Hepatocyte (in vitro differentiated cells): ENCODE measurements around the gene RPL11. TPM values are rescaled to one million over a fixed set of nuclear protein-coding genes. Genes with fewer than 3 reads are reported as not detected.

Source experiments
- DNase-seq: peaks from one replicate; pipeline ENCODE4 v3.0.0-alpha.2; 2016; ENCODE audit warnings: low spot score
- H2AFZ ChIP-seq: fragments of 200-600 bp; sonication (generic); 2 replicates; pipeline ENCODE4 v1.6.0; 2016; ENCODE audit warnings: antibody characterized with exemption, mild to moderate bottlenecking
- H3K27ac ChIP-seq: fragments of 200-600 bp; sonication (generic); 2 replicates; pipeline ENCODE4 v1.5.1; 2016; ENCODE audit warnings: mild to moderate bottlenecking
- H3K27me3 ChIP-seq: fragments of 200-600 bp; sonication (generic); 2 replicates; pipeline ENCODE4 v1.6.1; 2016
- H3K36me3 ChIP-seq: fragments of 200-600 bp; sonication (generic); replicated peaks from 2 replicates; pipeline ENCODE4 v1.5.1; 2016; ENCODE audit warnings: low read depth; ENCODE audit not compliant: insufficient read depth
- H3K4me1 ChIP-seq: fragments of 200-600 bp; sonication (generic); 2 replicates; pipeline ENCODE4 v1.5.1; 2016; ENCODE audit warnings: mild to moderate bottlenecking, moderate library complexity; ENCODE audit not compliant: insufficient read depth
- H3K4me2 ChIP-seq: fragments of 200-600 bp; sonication (generic); 2 replicates; pipeline ENCODE4 v1.6.0; 2016
- H3K4me3 ChIP-seq: fragments of 200-600 bp; sonication (generic); 2 replicates; pipeline ENCODE4 v1.5.1; 2016; ENCODE audit warnings: mild to moderate bottlenecking
- H3K79me2 ChIP-seq: fragments of 200-600 bp; sonication (generic); 2 replicates; pipeline ENCODE4 v1.6.0; 2017; ENCODE audit warnings: mild to moderate bottlenecking
- H3K9me2 ChIP-seq: fragments of 200-600 bp; sonication (generic); replicated peaks from 2 replicates; pipeline ENCODE4 v1.6.0; 2017; ENCODE audit warnings: mild to moderate bottlenecking; ENCODE audit not compliant: insufficient read depth
- H3K9me3 ChIP-seq: fragments of 200-600 bp; sonication (generic); 2 replicates; pipeline ENCODE4 v1.5.1; 2016; ENCODE audit warnings: low read depth, mild to moderate bottlenecking
- H4K20me1 ChIP-seq: fragments of 200-600 bp; sonication (generic); 2 replicates; pipeline ENCODE4 v1.6.0; 2016; ENCODE audit warnings: mild to moderate bottlenecking; ENCODE audit not compliant: insufficient read depth, poor library complexity, severe bottlenecking
- EZH2 ChIP-seq: fragments of 200-600 bp; sonication (generic); IDR thresholded peaks from 2 replicates; pipeline ENCODE4 v1.6.1; 2016; ENCODE audit warnings: antibody characterized with exemption, mild to moderate bottlenecking, borderline replicate concordance
- EZH2phosphoT487 ChIP-seq: fragments of 200-600 bp; sonication (generic); IDR thresholded peaks from one replicate; pipeline ENCODE4 v1.6.1; 2018; ENCODE audit warnings: antibody characterized with exemption, mild to moderate bottlenecking, low read depth, moderate library complexity; ENCODE audit not compliant: unreplicated experiment, severe bottlenecking
- WGBS: methylation state at CpG from one replicate; pipeline ENCODE4 v1.1.6; 2016; ENCODE audit warnings: low lambda C conversion rate; ENCODE audit errors: missing lambda C conversion rate; 5-methylcytosine and 5-hydroxymethylcytosine counted together
- polyA plus RNA-seq: library from polyadenylated mRNA; unstranded; fragments of >200 nt; fragmentation: Nextera tagmentation; extraction: Ambion mirVana; gene quantifications from 2 replicates; pipeline ENCODE4 v1.2.1, GENCODE V29; 2016
- total RNA-seq: library from RNA; depleted of rRNA; stranded (reverse); fragments of >200 nt; gene quantifications from 2 replicates; pipeline ENCODE4 v1.2.3, GENCODE V29; 2014
- TF ChIP-seq, protein P1 (sequence below): fragments of 200-600 bp; sonication (generic); IDR thresholded peaks from 2 replicates; pipeline ENCODE4 v1.5.1; 2016; ENCODE audit warnings: antibody characterized with exemption, mild to moderate bottlenecking; ENCODE audit not compliant: poor library complexity

The RPL11 gene
- total RNA-seq (828 and 862 TPM in 2 replicates), polyA plus RNA-seq (526 and 593 TPM in 2 replicates)

DNA sequence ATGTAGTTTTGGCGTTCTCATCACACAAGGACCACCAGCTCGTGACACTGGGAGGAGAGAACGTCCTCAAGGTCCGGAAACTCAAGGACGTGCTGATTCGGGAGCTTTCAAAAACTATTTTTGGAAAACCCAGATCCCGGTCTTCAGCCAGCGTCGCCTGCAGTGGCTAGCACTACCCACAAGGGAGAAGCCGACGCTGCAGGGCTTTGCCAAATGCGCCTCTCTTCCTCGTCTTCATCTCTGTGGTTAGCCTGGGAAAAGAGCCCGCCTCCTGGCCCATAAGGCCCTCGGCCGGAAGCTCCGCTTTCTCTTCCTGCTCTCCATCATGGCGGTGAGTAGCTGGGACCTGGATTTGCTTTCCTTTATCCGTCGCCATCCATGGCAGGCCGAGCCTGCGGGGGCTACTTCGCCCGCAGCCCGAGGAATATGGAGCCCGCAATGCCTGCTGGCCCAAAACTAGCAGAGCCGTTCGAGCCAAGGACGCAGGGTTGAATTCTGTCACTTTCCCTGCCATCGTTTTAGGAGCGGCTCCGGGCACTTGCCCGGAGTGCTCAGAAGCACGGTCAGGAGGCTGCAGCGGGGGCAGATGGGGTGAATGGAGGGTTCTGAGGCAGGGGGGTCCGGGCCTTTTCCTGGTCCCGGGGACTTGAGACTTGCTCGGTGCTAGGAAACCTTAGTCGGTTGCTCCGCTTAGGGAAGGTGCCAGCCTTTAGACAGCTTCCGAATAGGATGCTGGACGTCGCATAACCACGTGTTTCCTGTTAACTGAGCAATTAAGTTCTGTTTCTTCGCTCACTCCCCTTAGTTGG, at the start of gene RPL11:
TSS of gene RPL11 (plus strand) at position 308 of the 809 bp plus-strand sequence. CDS start at position 326, 18 bp downstream.
- H3K36me3 ChIP-seq = no peaks in the 10 kb centered on the region
- WGBS = under 1% methylated on average over 45 of the region's 45 CpGs
- no peak for TF ChIP-seq EZH2phosphoT487
- no peak for TF ChIP-seq EZH2
- TF ChIP-seq, protein P1, sequence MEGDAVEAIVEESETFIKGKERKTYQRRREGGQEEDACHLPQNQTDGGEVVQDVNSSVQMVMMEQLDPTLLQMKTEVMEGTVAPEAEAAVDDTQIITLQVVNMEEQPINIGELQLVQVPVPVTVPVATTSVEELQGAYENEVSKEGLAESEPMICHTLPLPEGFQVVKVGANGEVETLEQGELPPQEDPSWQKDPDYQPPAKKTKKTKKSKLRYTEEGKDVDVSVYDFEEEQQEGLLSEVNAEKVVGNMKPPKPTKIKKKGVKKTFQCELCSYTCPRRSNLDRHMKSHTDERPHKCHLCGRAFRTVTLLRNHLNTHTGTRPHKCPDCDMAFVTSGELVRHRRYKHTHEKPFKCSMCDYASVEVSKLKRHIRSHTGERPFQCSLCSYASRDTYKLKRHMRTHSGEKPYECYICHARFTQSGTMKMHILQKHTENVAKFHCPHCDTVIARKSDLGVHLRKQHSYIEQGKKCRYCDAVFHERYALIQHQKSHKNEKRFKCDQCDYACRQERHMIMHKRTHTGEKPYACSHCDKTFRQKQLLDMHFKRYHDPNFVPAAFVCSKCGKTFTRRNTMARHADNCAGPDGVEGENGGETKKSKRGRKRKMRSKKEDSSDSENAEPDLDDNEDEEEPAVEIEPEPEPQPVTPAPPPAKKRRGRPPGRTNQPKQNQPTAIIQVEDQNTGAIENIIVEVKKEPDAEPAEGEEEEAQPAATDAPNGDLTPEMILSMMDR = peak; percentile 60
- H3K4me1 ChIP-seq = peaks cover 26% of the 10 kb centered on the region
- peak within 1 kb of the TSS; percentile 60 for H2AFZ ChIP-seq
- H3K9me2 ChIP-seq = no peaks in the 10 kb centered on the region
- H4K20me1 ChIP-seq = peaks cover 45% of the 10 kb centered on the region
- H3K4me3 ChIP-seq = peak within 1 kb of the TSS; percentile 94
- H3K79me2 ChIP-seq = peaks cover 50% of the 10 kb centered on the region
- H3K4me2 ChIP-seq = peak within 1 kb of the TSS; percentile 94
- no peaks in the 10 kb centered on the region for H3K27me3 ChIP-seq
- peak; percentile 97 for DNase-seq
- H3K9me3 ChIP-seq = no peaks in the 10 kb centered on the region
- H3K27ac ChIP-seq = peak within 1 kb of the TSS; percentile 94

DNA sequence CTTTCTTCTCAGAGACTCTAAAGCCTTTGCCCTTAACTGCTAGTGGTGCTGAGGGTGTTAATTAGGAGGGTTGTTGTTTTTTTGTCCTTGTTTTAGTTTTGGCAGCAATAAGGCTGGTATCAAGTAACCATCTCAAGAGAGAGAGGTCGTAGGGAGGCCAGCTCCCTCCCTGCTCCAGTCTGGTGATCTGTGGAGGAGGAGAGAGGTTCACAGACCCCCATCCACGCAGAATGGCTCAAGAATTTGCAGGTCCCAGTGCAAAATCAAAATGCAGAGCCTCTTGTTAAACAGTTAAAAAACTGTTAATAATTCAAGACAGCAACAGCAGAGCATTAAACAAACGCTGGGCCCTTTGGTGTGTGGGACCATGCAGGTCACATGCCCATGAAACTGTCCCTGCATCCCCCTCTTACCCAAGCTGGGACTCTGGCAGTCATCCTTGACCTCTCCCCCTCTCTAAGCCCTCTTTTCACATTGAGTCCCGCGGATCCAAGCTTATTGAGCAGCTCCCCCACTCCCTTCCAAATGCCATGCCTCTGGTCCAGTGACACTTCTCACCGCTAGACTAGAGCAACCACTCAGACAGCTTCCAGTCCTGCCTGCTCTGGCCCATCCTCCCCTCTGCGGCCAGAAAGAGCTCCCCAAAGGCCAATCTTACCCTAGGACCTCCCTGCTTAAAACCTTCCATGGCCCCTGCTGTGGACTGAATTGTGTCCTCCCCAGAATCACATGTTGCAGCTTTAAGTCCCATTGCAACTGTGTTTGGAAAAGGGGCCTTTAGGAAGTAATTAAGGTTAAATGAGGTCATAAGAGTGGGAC, 47.7 kb upstream of the RPL11 start:
- H2AFZ ChIP-seq = no peak overlapping the region
- DNase-seq = no peak

DNA sequence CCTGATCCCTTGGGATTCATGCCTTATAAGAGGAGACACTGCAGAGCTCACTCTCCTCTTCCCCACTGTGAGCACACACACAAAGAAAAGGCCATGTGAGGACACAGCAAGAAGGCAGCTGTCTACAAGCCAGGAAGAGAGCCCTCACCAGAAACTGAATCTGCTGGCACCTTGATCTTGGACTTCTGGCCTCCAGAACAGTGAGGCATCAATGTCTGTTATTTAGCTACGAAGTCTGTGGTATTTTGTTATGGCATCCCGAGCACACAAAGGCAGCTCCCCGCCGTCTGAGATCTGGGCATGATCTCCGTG, 47.1 kb upstream of the RPL11 start:
- TF ChIP-seq, protein P1 = no peak
- no peak for TF ChIP-seq EZH2phosphoT487
- TF ChIP-seq EZH2 = no peak
- H3K4me1 ChIP-seq = peaks cover 6% of the 10 kb centered on the region
- no peaks in the 10 kb centered on the region for H3K9me2 ChIP-seq
- H3K27me3 ChIP-seq = no peaks in the 10 kb centered on the region
- no peaks in the 10 kb centered on the region for H3K36me3 ChIP-seq
- no peak overlapping the region for H2AFZ ChIP-seq
- WGBS = 84% methylated on average over 5 of the region's 5 CpGs
- H3K4me3 ChIP-seq = no peak overlapping the region
- no peak overlapping the region for H3K27ac ChIP-seq
- no peaks in the 10 kb centered on the region for H4K20me1 ChIP-seq
- DNase-seq = no peak
- H3K4me2 ChIP-seq = no peak overlapping the region
- H3K9me3 ChIP-seq = no peaks in the 10 kb centered on the region
- H3K79me2 ChIP-seq = no peaks in the 10 kb centered on the region

More for the DNA sequence above, 47.7 kb upstream of the RPL11 start:
- Histone ChIP-seq H3K79me2 (no peaks in the 10 kb centered on the region), H3K4me3 (no peak overlapping the region), H3K4me1 (peaks cover 6% of the 10 kb centered on the region), H3K27me3 (no peaks in the 10 kb centered on the region), H3K27ac (no peak overlapping the region), H3K9me3 (no peaks in the 10 kb centered on the region), H3K9me2 (no peaks in the 10 kb centered on the region), H3K4me2 (no peak overlapping the region), H4K20me1 (no peaks in the 10 kb centered on the region), H3K36me3 (no peaks in the 10 kb centered on the region)
- no peak for TF ChIP-seq EZH2
- TF ChIP-seq, protein P1 = no peak
- no peak for TF ChIP-seq EZH2phosphoT487
- 42% methylated on average over 7 of the region's 7 CpGs for WGBS
